ENCODE results near the gene MYBPC1. TPM values are rescaled to one million over a fixed set of nuclear protein-coding genes. Genes with fewer than 3 reads are reported as not detected.

MYBPC1 gene
- total and polyA plus RNA-seq, 2 donors from 2014 or later, result not detected

GRCh38 chr12:101573743-101574142 is 21.0 kb upstream of the MYBPC1 start:
- Histone ChIP-seq H3K36me3 (ENCODE audit: control insufficient read depth in 2 of 3, insufficient read depth in 3 of 3, low read length in 3 of 3) (no peaks in the 10 kb centered on the region), H3K27me3 (ENCODE audit: control insufficient read depth, insufficient read depth, low read length) (no peaks in the 10 kb centered on the region), H3K27ac (ENCODE audit: low read depth in 2 of 2, low read length in 2 of 2) (no peak overlapping the region), H3K4me3 (ENCODE audit: low read length in 3 of 3) (no peak overlapping the region), H3K9me3 (ENCODE audit: control insufficient read depth in 2 of 3, insufficient read depth in 1 of 3, low read length in 3 of 3) (no peaks in the 10 kb centered on the region), H3K4me1 (ENCODE audit: control insufficient read depth in 2 of 3, insufficient read depth in 2 of 3, low read depth in 1 of 3, low read length in 3 of 3) (no peaks in the 10 kb centered on the region), H3K9ac (ENCODE audit: low read length in 3 of 3) (no peak overlapping the region)
- intact Hi-C loops (cut with DNase I), result no loop called here
- DNase-seq (no peak), FAIRE-seq (no peak)
- TF ChIP-seq, protein P1, sequence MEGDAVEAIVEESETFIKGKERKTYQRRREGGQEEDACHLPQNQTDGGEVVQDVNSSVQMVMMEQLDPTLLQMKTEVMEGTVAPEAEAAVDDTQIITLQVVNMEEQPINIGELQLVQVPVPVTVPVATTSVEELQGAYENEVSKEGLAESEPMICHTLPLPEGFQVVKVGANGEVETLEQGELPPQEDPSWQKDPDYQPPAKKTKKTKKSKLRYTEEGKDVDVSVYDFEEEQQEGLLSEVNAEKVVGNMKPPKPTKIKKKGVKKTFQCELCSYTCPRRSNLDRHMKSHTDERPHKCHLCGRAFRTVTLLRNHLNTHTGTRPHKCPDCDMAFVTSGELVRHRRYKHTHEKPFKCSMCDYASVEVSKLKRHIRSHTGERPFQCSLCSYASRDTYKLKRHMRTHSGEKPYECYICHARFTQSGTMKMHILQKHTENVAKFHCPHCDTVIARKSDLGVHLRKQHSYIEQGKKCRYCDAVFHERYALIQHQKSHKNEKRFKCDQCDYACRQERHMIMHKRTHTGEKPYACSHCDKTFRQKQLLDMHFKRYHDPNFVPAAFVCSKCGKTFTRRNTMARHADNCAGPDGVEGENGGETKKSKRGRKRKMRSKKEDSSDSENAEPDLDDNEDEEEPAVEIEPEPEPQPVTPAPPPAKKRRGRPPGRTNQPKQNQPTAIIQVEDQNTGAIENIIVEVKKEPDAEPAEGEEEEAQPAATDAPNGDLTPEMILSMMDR (IDR thresholded peaks at IDR 0.05; ENCODE audit: borderline replicate concordance, extremely low read depth, insufficient read depth), result no peak

GRCh38 chr12:101578417-101578816 is 16.4 kb upstream of the MYBPC1 start:
- DNase-seq, result no peak
- Histone ChIP-seq H3K9ac (ENCODE audit: low read length in 3 of 3) (no peak overlapping the region), H3K4me1 (ENCODE audit: control insufficient read depth in 2 of 3, insufficient read depth in 2 of 3, low read depth in 1 of 3, low read length in 3 of 3) (no peaks in the 10 kb centered on the region), H3K9me3 (ENCODE audit: control insufficient read depth in 2 of 3, insufficient read depth in 1 of 3, low read length in 3 of 3) (no peaks in the 10 kb centered on the region), H3K27ac (ENCODE audit: low read depth in 2 of 2, low read length in 2 of 2) (no peak overlapping the region), H3K4me3 (ENCODE audit: low read length in 3 of 3) (no peak overlapping the region), H3K27me3 (ENCODE audit: control insufficient read depth, insufficient read depth, low read length) (no peaks in the 10 kb centered on the region), H3K36me3 (ENCODE audit: control insufficient read depth in 2 of 3, insufficient read depth in 3 of 3, low read length in 3 of 3) (no peaks in the 10 kb centered on the region)
- intact Hi-C loops (cut with DNase I), result no loop called here
- no peak for FAIRE-seq
- TF ChIP-seq, protein P1 (IDR thresholded peaks at IDR 0.05; ENCODE audit: borderline replicate concordance, extremely low read depth, insufficient read depth), result no peak

DNA sequence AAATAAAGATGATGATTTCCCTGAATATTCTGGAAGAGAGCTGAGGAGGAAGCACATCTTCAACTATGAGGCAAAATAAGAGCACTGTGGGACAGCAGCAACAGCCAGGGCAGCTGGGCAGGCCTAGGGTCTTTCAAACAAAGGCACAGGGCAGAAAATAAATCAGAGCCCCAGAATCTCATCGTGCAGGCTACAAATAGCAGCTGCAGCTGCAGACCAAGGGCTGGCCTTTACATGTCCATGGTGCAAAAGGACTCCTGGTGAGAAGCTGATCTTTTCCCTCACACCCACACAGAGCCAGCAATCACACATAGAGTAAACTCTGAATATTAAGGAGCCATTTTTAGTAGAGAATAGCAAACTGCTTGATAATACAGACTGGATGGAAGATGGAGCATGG is 13.6 kb upstream of the MYBPC1 start:
- no peak overlapping the region for H3K9ac ChIP-seq (ENCODE audit: low read length in 3 of 3)
- intact Hi-C loops (cut with DNase I), result no loop called here
- H3K27me3 ChIP-seq (ENCODE audit: control insufficient read depth, insufficient read depth, low read length), result no peaks in the 10 kb centered on the region
- DNase-seq, result no peak
- H3K4me1 ChIP-seq (ENCODE audit: control insufficient read depth in 2 of 3, insufficient read depth in 2 of 3, low read depth in 1 of 3, low read length in 3 of 3), result no peaks in the 10 kb centered on the region
- no peaks in the 10 kb centered on the region for H3K9me3 ChIP-seq (ENCODE audit: control insufficient read depth in 2 of 3, insufficient read depth in 1 of 3, low read length in 3 of 3)
- H3K27ac ChIP-seq (ENCODE audit: low read depth in 2 of 2, low read length in 2 of 2), result no peak overlapping the region
- no peak overlapping the region for H3K4me3 ChIP-seq (ENCODE audit: low read length in 3 of 3)
- no peak for FAIRE-seq
- TF ChIP-seq, protein P1 (IDR thresholded peaks at IDR 0.05; ENCODE audit: borderline replicate concordance, extremely low read depth, insufficient read depth), result no peak
- no peaks in the 10 kb centered on the region for H3K36me3 ChIP-seq (ENCODE audit: control insufficient read depth in 2 of 3, insufficient read depth in 3 of 3, low read length in 3 of 3)

DNA sequence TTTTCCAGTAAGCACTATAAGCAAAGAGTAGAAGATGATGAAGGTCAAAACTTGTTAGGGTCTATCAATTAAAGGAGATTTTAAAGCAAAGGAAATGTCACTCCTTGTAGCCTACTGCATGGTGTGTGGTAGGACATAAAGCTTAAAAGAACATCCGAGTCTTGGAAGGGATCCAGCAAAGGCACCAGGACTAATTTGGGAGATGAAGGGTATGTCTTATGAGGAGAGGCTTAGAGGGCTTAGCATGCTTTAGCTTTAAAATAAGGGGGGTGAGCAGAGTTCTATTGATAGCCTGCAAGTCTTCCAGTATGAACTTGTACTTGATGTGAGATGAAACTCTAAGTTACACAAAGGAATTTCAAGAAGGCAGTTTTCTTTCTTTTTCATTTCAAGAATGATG is 11.8 kb upstream of the MYBPC1 start:
- no peak overlapping the region for H3K9ac ChIP-seq (ENCODE audit: low read length in 3 of 3)
- no peak overlapping the region for H3K27ac ChIP-seq (ENCODE audit: low read depth in 2 of 2, low read length in 2 of 2)
- no peak overlapping the region for H3K4me3 ChIP-seq (ENCODE audit: low read length in 3 of 3)
- DNase-seq (no peak), FAIRE-seq (no peak)
- TF ChIP-seq, protein P1 (IDR thresholded peaks at IDR 0.05; ENCODE audit: borderline replicate concordance, extremely low read depth, insufficient read depth), result no peak
- H3K27me3 ChIP-seq (ENCODE audit: control insufficient read depth, insufficient read depth, low read length), result no peaks in the 10 kb centered on the region
- no peaks in the 10 kb centered on the region for H3K36me3 ChIP-seq (ENCODE audit: control insufficient read depth in 2 of 3, insufficient read depth in 3 of 3, low read length in 3 of 3)
- intact Hi-C loops (cut with DNase I), result no loop called here
- no peaks in the 10 kb centered on the region for H3K4me1 ChIP-seq (ENCODE audit: control insufficient read depth in 2 of 3, insufficient read depth in 2 of 3, low read depth in 1 of 3, low read length in 3 of 3)
- H3K9me3 ChIP-seq (ENCODE audit: control insufficient read depth in 2 of 3, insufficient read depth in 1 of 3, low read length in 3 of 3), result no peaks in the 10 kb centered on the region
